GM21717 (cell line): ENCODE results near the gene TRAPPC14.
A peak's percentile ranks its signal among the peaks of the same experiment; 100 is the strongest.
"Not testable (repeated sequence)": the region's sequence is repeated elsewhere in the genome, so short reads cannot be mapped to it uniquely, and the experiment has no call there.

ENCODE experiments used
- ATAC-seq: cut with Tn5 transposase; IDR thresholded peaks from one replicate; pipeline ENCODE4 v1.9.1; 2021; ENCODE audit warnings: mild to moderate bottlenecking, moderate library complexity; ENCODE audit not compliant: unreplicated experiment

TRAPPC14 gene

DNA sequence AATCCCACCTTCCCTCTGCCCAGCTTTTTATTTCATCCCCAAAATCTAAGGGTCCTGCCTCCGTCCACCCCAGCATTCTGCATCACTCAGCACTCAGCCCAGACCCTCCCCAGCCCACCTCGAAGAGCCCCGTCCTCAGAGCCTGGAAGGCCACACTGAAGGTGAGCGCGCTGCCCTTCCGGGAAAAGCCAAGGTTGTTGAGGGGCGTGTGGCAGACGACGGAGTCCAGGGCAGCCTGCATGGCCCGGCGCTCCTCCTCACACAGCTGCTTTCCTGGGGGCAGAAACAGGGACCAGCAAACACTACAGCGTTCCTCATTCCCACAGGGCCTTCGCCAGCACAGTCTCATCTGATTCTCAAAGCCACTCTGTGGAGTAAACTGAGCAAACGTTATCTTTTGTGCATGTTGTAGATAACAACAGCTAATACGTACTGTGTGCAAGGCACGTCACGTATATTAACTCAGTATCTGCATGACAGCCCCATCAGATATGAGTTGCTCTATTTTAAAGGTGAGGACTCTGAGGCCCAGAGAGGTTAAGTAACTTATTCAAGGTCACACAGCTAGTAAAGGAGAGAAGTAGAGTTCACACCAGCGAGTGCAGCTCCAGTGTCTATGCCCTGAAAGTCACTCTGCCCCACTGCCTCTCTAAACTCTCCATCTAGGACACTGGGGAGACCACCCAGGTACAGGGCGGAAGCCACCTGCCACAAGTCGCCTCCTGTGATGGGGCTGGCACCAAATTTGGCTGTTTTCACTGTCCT lies 2.8 kb downstream of the TRAPPC14 start:
- ATAC-seq: no peak

DNA sequence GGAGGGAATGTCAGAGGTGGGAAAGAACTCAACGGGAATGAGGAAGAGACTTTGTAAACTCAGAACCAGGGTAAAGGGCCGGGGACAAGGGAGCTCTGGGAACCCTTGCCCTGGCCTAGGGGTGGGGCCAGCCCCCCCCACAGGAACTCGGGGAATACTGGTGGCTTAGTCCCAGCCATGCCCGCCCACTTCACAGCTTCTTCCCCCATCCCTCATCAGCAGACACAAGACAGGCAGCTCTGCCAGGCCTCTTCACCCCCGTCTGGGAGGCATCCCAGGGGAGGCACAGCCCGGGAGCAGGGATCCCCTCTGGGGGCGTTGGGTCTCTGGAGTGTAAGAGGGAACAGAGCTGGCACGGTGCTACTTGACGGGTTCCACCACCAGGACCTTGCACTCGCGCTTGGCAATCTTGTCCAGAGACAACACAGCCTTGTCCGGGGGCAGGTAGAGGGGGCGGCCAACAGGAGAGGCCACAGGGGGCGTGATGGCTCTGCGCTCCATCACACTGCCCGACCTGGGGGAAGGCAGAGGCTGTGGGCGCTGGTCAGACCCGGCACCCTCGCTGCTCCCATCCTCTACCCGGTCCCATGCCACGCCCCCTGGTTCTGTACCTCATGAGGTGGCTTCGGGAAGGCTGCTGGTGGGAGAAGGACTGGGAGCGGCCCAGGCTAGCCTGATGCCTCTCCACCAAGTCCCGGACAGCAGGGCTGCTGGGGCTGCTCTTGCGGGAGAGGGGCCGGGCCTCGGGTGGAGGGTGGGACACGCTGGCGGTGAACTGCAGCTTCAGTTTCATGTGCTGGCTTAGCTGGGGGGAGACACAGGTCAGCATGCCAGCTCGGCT lies 3.7 kb downstream of the TRAPPC14 start:
- no peak for ATAC-seq

DNA sequence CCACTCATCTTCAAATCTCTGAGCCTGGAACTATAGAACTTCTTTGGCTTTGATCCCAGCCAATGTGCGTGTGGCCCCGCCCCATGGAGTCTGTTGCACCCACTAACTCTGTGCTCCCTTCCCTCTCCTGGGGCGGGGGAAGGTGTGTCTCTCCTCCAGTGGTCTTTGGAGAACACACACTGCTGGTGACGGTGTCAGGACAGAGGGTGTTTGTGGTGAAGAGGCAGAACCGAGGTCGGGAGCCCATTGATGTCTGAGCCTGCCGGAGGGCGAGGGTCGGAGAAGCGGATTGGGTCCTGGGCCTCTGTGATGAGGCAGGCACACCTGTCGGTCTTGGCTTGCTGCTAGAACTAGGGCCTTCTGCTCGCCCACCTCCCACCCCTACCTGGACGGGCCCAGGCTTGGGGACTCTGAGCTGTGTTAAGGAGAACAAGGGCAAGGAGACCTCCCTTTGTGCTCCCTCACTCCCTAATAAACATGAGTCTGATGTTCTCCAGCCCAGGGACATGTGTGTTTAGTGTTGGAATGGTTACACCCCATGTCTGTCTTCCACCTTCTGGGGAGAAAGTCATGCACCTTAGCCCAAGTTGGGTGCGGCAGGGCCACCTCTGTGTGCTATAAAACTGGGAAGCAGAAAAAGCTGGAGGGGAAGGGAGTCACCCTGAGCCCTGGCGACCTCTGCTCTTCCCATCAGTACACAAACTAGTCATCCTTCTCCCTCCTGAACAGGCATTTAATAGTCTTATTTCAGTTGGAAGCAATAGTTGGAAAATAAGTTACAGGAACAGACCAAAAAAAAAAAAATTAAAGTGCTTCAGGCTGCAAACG lies 4.6 kb downstream of the TRAPPC14 start:
- no peak for ATAC-seq

DNA sequence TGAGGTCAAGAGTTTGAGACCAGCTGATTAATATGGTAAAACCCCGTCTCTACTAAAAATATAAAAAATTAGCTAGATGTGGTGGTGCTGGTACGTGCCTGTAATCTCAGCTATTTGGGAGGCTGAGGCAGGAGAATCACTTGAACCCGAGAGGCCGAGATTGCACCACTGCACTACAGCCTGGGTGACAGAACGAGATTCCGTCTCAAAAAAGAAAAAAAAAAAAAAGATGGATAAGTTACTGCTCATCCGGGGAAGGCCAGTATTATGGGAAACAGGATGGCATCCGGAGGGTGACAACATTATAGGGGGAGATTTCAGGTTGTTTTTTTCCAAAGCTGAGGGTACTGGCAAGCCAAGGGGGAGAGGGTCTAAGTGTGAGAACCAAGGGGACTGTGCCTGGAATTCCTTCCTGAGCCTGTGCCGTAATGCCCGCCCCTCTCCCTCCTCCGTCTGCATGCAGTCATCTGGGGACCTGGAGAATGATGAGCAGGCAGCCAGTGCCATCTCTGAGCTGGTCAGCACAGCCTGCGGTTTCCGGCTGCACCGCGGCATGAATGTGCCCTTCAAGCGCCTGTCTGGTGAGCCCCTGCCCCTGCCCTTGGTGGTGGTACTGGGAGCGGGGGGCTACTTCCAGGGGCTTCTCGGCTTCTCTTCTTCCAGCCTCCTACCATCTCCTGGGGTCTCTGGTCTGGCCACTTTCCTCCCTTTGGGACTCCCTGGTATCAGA lies 5.4 kb downstream of the TRAPPC14 start:
- ATAC-seq: no peak

DNA sequence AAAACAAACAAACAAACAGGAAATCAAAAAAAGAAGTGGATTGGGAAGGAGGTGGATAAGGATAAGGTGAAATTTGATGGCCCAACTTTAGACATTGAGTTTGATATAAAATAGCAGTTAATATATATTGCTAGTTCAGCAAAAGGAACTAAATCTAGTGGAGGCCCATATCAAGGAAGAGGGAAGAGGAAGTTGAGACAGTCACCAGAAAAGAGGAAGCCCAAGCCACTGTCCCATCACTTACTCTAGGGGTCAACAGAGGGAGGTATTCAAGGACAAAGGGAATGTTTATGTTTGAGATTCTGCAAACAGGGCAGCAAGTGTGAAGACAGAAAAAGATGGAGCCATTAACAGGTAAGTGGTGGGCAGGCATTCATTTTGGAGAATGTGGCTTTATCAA lies 6.1 kb downstream of the TRAPPC14 start:
- ATAC-seq: no peak

DNA sequence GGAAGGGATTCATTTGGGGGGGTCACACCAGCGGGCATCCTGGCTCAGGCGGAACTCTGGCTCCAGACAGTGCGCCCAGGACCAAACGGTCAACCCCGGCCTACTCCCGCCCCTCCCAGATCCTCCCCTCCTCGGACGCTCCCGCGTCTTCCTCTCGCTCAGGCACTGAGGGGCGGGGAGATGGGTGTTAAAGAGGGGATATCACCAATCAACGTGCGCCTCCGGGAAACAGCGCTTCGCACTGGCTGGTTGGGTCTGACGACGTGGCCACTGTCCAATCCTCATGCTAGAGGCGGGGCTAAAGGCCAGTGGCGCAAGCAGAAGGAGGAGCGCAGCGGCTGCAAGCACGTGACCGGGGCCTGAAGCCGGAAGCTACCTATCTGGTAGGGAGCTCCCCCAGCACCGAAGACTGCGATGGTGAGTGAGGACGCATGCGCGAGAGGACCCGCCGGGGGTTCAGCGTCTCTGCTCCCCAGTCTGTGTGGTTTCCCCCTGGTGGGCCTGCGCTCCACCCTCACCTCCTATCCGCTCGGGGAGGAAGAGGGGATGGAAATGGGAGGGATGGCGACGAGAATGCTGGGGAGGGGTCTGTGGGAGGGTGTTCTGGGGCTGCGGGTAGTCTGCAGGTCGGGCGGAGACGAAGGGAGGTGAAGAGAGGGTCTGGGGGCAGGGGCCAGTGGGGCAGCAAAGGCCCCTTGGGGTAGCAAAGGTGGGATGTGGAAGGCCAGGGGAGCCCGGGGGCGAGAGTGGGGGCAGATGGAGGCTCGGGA lies 9.8 kb downstream of the TRAPPC14 start, which contains the start of gene LAMTOR4:
TSS of gene LAMTOR4 (plus strand) at position 360 of the 770 bp plus-strand sequence. CDS start at position 415, 55 bp downstream.
- ATAC-seq: peak; percentile 96

DNA sequence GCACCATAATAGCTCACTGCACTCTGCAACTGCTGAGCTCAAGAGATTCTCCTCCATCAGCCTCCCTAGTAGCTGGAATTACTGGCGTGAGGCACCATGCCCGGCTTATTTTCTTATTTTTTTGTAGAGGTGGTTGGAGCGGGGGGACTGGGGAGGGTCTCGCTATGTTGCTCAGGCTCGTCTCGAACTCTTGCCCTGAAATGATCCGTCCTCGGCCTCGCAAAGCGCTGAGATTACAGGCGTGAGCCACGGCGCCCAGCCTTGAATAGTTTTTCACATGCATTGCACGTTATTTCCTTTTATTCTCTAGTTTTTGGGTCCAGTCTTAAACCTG lies 10.3 kb downstream of the TRAPPC14 start:
- no peak for ATAC-seq

DNA sequence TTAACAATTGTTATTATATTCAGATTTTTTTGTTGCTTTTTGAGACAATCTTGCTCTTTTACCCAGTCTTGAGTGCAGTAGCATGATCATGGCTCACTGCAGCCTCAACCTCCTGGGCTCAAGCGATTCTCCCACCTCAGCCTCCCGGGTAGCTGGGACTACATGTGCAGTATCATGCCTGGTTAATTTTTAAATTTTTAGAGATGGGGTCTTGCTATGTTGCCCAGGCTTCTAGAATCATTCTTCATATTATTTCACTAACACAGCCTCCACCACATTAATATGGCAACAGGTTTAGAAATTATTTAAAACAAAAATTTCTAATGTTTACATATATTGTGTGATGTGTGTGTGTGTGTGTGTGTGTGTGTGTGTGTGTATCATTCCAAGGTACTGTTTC lies 11.2 kb downstream of the TRAPPC14 start:
- ATAC-seq: no peak

DNA sequence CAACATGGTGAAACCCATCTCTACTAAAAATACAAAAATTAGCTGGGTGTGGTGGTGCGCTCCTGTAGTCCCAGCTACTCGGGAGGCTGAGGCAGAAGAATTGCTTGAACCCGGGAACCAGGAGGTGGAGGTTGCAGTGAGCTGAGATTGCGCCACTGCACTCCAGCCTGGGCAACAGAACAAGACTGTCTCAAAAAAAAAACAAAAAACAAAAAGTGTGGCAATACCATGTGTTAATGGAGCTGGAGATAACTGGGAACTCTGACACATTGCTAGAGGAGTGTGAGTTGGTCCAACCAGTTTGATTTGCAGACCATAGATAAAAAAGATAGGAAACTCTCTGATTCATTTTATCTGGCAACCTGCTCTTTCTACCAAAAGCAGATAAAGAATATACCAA lies 12.2 kb downstream of the TRAPPC14 start:
- ATAC-seq: not testable (repeated sequence)

DNA sequence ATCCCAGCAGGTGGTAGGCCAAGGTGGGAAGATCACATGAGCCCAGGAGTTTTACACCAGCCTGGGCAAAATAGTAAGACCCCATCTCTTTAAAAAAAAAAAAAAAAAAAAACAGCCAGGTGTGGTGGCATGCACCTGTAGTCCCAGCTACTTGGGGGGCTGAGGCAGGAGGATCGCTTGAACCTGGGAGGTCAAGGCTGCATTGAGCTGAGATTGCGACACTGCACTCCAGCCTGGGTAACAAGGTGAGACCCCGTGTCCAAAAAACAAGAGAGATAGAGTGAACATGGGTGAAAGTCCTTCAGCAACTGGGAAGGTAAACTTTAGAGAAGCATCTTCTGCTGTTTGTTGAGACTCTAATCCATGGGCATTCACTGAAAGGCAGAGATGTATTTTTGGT lies 16.1 kb downstream of the TRAPPC14 start:
- ATAC-seq: no peak

DNA sequence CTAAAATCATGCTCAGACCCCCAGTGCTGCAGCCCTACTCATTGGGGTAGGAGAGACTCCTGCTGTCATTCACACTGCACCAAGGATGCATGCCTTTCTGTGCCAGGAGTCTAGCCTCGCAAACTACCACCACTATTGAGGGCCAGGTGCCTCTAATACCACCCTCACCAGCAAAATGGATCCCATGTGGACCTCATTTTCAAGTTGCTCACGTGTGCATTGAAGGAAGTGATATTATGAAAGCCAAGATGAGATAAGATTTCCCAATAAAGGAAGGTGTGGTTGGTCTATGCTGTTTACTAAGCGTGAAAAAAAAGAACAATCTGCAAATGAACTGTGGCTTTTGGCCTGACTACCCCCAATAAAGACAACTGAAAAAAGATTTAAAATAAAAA lies 17.0 kb downstream of the TRAPPC14 start:
- ATAC-seq: no peak

DNA sequence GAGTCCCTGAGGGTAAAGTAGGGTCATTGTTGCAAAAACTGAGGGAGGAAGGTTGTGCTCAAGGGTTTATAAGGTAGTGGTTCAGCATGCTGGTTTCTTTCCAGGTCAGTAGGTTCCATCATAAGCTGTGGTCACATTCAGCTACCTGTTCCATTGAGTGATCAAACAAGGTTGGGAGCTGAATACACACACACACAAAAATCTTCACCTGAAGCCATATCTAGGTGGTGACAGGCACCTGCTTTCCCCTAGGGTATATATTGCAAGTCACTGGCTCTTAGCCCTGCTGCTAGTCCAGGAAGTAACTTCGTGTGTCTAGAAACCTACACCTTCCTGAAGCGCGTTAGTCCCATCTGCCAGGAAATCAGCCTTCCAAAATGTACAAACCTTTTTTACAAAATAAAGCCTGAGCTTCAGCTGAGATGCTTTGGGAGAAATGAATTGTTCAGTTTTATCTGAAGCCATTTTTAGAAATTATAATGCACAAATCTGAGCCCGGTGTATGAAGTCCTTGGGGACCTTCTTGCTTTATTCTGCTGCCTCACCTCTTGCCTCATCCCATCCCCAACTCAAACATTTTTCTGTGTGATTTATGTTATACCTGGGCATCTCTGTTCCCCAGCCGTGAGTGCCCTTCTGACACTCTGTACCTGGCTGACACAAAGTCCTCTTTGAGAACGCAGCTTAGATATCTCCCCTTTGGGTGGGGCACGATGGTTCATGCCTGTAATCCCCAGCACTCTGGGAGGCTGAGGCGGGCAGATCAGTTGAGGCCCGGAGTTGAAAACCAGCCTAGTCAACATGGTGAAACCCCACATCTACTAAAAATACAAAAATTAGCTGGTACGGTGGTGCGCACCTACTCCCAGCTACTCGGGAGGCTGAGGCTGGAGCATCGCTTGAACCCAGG lies 20.4 kb downstream of the TRAPPC14 start:
- no peak for ATAC-seq

DNA sequence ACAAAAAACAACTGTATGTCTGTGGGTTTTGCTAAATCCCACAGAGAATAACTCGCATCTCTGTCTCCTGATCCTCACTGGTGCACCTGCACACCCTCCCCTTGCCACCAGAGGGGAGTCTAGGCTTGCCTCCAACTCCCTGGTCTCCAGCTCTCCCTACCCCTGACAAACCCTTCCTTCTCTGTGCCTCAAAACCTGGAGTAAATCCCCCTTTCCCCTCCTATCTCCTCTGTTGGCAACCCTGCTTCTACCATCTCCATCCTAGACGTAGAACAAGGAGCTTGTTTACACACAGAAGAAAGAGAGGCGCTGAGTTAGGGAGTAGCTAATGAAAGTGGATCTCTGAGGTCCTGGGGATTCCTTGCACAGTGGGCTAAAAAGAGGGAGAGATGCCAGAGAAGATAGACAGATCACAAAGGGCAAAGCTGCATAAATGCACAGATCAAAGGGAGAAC lies 25.8 kb downstream of the TRAPPC14 start:
- ATAC-seq: peak; percentile 67

DNA sequence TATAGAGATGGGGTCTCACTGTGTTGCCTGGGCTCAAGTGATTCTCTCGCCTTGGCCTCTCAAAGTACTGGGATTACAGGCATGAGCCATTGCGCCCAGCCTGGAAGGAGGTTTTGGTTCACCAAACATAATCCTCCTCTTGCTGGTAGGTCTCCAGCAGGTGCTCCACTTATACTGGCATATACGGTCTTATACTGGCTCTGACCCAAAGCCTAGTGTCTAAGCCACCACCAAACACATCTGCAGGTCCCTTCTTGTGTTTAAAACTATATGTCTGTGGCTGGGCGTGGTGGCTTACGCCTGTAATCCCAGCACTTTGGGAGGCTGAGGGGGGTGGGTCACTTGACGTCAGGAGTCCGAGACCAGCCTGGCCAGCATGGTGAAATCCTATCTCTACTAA lies 26.4 kb downstream of the TRAPPC14 start:
- no peak for ATAC-seq

DNA sequence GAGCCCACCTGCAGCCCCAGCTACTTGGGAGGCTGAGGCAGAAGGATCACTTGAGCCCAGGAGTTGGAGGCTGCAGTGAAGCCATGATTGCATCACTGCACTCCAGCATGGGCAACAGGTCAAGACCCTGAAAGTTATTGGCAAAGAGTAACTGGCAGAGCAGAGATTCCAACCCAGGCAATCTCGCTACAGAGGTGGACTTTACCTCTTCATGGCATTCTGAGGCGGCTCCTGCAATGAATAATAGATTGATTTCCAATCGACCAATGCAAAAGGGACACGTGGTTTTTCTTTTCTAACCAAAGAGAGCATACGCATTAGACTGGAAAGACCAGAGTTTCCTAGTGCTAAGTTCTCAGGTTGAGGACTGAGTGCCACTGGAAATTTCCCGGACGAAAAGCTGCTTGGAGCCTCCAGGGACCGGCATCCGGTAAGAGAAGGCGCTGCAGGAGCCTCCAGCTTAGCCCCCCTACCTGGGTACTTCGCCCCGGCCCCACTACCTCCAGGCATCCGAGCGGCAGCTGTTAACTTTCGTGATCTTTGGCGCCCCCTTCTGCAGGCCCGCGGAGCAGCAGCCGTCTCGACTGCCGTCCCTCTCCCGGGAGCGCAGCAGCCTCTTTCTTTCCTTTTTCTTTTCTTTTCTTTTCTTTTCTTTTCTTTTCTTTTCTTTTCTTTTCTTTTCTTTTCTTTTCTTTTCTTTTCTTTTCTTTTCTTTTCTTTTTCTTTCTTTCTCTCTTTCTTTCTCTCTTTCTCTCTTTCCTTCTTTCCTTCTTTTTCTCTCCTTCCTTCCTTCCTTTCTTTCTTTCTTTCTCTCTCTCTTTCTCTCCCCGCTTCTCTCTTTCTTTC lies 27.7 kb downstream of the TRAPPC14 start:
- ATAC-seq: no peak

DNA sequence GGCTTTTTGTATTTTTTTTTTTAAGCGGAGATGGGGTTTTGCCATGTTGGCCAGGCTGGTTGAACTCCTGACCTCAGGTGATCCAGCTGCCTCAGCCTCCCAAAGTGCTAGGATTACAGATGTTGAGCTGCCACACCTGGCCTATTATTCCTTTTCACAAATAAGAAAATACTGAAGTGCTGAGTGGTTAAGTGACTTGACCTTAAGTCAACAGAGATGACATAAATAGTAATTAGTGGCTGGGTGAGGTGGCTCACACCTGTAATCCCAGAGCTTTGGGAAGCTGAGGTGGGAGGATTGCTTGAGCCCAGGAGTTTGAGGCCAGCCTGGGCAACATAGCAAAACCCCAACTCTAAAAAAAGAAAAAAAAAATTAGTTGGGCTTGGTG lies 28.3 kb downstream of the TRAPPC14 start:
- ATAC-seq: not testable (repeated sequence)

DNA sequence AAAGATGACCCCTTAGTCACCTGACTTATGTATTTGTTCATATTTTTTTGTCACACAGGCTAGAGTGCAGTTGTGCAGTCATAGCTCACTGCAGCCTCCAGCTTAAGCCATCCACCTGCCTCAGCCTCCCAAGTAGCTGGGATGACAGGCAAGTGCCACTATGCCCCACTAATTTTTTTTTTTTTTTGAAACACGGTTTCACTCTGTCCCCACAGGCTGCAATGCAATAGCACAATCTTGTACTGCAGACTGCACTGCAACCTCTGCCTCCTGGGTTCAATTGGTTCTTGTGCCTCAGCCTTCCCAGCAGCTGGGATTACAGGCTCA lies 29.9 kb downstream of the TRAPPC14 start:
- ATAC-seq: no peak
